Stimulated activated CD8-positive, alpha-beta memory T cell treated with anti-CD3 and anti-CD28 coated beads, Interleukin-7, amount 100 ng/mL, for 1 hour (primary cell): ENCODE results near the gene EFTUD2.
A peak's percentile ranks its signal among the peaks of the same experiment; 100 is the strongest.

Experiments
- DNase-seq, 2 donors: peaks; one replicate each; pipeline ENCODE4 v3.0.0-alpha.2; 2020; ENCODE audit warnings: low read depth in 2 of 2

EFTUD2 gene

DNA sequence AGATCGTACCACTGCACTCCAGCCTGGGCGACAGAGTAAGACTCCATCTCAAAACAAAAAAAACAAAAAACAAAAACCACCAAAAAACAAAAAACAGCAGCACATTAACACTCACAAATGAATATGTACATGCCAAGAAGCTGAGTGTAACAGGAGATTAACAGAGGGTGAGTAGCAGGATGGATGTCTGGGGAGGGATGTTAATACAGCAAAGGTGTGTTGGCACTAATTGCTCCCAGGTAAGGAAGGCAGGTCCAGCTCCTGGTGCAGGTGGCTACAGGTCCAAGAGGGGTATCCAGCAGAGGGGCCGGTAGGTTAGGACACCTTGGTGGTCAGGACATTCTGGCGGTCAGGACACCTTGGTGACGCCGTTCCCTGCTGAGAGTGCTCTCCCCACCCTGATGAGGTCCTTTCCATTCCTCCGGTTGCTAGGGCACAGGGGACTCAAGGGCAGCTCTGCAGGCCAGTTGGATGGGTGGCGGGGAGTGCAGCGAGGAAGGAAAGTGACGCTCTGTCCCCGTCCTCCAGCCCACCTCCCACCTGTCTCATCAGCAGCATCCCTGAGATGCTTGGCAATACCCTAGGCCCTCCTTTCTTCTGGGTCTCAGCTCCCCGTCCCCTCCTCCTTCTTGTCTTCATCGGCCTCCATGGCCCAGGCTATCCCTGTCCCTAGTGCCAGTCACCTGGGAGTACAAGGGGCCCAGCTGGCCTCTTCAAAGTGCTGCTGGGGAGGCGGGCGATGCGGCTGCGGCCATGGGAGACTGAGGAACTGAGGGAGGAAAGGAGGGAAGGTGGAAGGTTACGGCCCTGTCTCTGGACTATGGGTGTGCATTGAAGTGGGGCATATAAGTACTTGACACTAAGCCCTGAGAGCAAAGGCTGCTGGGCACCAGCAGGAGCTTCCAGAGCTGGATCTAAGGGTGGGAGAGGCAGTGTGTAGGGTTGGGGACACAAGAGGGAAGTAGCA lies 26.8 kb upstream of the EFTUD2 start:
- DNase-seq, result no peak

GRCh38 chr17:44924107-44924544 lies 24.9 kb upstream of the EFTUD2 start:
- DNase-seq, result no peak

DNA sequence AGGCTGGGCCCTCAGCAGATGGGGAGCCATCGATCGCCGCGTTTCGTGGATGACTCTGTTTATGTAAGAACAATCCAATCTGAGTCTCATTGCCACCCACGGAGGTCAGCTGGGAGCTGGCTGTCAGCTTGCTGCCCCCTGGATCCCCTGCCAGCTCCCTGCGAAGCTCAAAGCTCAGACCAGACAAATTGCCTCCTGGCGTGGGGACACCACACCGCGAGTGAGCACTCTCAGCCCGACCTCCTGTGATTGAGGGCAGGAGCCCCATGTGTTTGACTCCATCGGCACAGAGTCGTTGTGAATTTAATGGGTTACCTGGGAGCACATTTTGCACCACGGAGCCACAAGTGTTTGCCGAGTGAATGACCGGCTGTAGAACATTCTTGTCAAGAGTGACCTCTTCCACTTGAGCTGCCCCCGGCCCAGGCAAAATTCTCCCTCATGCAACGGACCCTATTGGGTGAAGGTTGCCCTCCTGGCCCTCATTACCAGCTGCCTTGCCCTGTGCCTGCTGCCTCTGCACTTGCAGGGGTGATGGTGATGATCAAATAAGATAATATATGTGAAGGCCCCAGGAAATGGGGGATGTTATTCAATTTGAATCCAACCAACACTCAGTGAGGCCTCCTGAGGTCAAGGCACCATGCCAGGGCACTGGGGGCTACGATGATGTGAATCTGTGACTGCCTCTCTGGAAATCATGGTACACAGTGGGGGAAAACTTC lies 23.7 kb upstream of the EFTUD2 start:
- DNase-seq, result no peak

DNA sequence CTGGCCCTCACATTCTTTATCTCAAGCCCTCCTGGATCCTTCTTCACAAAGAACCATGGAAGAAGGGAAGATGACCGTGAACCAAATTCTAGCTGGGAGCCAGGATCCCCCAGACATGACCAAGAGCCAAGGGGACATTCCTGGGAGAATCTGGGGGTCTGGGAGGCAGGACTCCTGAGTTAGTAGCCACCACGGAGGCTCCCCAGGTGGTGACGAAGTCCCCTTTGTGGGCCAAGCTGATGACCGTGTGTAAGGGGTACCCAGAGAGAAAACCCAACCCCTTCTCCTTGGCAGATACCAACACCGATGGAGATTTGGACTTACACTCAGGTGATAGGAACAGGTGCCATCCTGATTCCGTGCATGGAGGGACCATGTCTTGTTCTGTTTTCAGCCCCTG lies 22.9 kb upstream of the EFTUD2 start:
- DNase-seq, result no peak

- no peak for DNase-seq
These were observed 22.1 kb upstream of the EFTUD2 start for GRCh38 chr17:44921122-44921882.

DNA sequence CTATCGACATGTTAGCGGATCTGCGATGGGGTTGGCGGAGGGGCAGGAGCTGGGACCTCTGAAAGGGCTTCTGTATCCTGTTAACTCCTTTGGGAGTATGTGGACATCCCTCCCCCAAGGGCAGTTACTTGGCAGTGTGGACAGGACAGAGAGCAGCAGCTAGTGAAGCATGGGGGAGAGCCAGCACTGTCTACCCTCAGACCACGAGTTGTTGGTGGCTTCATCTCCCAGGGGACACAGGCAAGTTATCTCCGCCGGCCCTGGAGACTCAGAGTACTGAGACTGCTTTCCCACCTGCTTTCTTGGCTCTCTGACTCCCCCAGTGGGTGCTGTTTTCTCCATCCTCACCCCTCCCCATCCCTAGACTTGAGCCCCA lies 21.3 kb upstream of the EFTUD2 start:
- DNase-seq, result no peak

- peak; percentile 17 for DNase-seq
These were observed 20.8 kb upstream of the EFTUD2 start for GRCh38 chr17:44919885-44920564.

- DNase-seq, result no peak
These were observed 20.2 kb upstream of the EFTUD2 start for GRCh38 chr17:44919411-44919810.

- no peak for DNase-seq
These were observed 18.8 kb upstream of the EFTUD2 start for GRCh38 chr17:44918006-44918405.

DNA sequence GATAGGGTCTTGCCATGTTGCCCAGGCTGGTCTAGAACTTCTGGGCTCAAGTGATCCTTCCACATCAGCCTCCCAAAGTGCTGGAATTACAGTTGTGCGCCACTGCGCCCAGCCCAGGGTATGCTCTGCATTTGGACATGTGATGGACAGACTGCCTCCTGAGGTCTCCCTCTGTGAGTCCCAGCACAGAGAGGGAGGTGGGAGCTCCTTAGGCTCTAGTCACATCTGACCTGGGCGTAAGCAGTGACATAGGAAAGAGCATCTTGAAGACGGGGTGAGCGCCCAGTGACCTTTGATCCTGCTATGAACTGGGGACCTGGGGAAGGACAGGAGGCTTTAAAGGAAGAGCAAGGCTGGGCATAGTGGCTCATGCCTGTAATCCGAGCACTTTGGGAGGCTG lies 18.2 kb upstream of the EFTUD2 start:
- DNase-seq, result no peak

DNA sequence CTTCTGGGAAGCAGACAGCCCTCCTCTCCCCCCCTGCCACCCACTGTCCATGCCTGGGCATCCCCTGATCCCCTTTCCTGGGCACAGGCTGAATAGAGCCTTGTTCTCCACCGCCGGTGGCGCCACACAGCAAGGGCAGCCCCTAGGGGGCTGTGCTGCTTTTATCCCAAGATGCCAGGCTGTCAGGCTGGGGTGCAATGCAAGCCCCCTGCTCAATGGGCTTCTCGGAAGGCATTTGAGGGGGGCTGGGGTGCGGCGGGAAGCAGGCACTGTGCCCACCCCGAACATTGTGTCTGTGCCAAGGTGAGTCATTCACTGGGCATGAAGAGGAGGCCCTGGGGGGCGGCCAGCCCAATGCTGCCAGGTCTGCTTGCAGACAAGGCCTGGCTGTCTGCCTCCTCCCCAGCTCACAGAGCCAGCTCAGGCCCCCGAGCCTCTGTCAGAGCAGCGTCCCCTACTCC lies 17.6 kb upstream of the EFTUD2 start:
- DNase-seq, result no peak

DNA sequence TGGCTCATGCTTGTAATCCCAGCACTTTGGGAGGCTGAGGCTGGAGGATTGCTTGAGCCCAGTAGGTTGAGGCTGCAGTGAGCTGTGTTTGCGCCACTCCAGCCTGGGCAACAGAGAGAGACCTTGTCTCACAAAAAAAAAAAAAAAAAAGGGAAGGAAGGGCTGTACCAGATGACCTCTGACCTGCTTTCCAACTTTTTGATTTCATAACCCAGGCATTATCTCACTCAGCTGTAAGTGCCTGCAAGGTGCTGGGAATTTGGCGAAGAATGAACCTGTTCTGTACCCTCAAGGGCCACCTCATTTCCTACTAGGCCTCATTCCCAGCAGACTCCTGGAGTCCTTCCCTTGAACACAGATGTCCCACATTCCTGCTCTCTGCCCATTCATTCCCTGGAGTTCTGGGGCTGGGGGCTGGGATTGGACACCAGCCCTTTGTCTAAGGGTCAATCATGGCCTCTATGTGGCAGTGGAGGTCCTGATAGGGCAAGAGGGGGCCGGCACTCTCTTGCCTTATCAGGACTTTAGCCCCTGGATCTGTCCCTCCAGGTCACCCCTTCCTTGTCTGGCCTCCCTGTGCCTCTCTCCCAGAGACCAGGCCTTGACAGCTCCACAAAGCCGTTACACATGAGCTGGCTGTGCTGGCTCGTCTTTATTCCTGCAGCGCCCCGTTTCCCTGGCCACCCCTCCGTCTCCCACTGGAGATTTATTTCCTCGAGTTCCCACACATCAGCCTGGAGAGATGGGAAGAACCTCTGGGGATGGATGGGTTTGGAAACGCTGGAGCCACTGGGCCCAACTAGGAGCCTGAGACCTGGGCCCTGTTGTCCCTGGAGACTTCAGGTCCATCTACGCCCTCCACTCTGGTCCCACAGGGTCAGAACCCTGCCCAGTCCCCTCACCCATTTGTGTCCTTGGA lies 16.9 kb upstream of the EFTUD2 start:
- no peak for DNase-seq

- DNase-seq, result no peak
These were observed 16.1 kb upstream of the EFTUD2 start, which contains the start of gene GFAP for GRCh38 chr17:44915321-44915726. TSS of gene GFAP (minus strand) at chr17:44915500. CDS start at chr17:44915486, 14 bp downstream.

DNA sequence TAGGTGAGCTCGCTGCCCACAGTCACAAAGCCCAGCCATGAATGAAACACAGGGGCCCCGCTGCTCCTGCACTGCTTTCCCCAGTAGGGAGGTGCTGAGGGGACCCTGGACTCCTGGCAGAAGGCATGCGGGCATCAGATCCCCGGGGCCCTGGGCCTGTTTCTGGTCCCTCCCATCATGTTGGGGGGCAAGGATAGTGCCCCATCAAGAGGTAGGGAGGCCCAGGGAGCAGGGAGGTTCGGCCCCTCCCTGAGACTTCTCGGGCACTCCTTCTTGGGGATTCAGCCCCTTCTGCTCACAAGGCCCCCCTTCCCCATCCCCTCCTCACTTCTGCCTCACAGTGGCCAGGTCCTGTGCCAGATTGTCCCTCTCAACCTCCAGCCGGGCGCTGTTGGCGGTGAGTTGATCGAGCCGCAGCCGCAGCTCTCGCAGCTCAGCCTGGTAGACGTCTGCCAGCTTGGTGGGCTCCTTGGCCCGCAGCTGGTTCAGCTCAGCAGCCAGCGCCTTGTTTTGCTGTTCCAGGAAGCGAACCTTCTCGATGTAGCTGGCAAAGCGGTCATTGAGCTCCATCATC lies 15.5 kb upstream of the EFTUD2 start:
- no peak for DNase-seq

DNA sequence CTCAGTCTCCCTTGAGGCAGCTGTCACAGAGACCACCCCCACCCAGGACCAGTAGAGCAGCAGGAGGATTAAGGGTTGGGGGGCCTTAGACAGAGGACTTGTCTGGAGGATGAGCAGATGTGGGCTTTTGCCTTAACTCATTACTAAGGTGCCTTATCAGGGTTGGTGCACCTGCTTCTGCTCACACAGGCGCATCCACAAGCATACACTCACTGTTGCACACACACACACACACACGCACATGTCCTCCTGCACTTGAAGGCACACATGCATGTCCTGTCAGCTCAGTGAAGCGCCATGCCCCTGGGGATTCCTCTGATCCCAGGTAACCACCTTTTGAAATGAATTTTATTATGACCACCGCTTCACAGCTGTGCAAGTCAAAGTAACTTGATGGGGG lies 14.9 kb upstream of the EFTUD2 start:
- DNase-seq, result no peak

DNA sequence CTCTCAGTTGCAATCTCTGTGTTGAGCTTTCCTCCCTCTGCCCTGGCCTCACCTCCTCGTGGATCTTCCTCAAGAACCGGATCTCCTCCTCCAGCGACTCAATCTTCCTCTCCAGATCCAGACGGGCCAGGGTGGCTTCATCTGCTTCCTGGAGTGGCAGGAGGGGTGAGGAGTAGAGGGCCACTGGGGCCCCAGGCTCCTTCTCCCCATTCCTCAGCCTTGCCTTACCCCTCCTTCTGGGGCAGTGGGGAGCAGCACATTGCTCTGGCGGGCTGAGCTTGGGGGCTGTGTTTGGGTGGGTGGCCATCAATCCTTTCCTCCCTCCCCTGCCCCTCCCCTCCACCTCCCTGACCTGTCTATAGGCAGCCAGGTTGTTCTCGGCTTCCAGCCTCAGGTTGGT lies 14.4 kb upstream of the EFTUD2 start:
- DNase-seq, result no peak

DNA sequence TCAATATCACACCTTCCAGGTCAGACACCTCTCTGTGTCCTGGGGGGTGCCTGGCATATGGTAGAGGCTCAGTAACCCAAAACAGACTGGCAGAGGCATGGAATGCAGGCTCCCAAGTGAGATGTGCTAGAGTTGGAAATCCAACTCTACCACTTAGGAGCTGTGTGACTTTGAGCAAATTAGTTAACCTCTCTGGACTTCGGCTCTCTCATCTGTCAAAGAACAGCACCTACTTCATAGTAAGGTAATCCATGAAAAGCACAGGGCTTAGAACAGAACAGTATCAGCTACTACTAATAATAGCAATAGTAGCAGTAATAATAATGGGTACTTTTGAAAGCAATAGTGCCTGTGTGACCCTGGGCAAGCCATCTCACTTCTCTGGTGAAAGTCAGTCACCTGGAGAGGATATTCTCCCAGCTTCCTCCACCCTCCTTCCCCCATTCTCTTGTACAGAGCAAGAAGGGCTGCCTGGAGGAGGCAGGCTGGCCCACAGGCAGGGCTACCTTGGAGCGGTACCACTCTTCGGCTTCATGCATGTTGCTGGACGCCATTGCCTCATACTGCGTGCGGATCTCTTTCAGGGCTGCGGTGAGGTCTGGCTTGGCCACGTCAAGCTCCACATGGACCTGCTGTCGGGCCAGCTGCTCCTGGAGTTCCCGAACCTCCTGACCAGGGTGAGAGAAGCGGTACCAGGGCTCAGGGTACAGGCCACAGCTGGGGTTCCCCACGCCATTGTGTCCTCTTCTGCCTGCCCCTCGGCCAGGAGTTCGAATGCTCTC lies 13.7 kb upstream of the EFTUD2 start:
- DNase-seq, result no peak

DNA sequence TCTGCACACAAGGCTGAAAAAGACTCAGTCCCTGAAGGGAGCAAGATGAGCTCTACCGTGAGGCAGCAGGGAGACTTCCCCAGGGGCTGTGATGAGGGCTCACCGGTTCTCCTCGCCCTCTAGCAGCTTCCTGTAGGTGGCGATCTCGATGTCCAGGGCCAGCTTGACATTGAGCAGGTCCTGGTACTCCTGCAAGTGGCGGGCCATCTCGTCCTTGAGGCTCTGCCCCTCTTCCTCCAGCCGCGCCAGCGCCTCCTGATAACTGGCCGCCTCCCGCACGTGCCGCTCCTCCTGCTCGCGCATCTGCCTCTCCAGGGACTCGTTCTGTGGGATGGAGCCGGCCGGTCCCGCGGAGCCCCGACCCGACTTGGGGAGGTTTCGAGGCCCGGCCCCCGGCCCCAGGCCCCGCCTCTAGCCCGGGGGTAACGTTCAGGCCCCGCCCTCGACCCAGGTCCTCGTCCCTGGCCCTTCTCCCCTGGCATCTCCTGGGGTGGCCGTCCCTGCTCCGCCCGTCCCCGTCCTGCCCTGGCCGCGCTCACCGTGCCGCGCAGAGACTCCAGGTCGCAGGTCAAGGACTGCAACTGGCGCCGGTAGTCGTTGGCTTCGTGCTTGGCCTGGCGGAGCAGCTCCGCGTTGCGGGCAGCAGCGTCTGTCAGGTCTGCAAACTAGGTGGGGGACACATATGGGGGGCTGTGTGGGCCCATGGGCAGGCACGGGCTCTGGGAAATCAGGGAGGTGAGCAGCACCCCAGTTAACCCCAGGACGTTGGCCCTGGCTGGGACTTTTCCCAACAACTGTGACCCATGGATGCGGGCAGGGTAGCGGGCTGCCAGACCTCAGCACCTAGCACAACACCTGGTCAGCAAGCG lies 12.1 kb upstream of the EFTUD2 start:
- peak in 1 of 2 donors; percentile 36 for DNase-seq
